AG04449 (cell line): ENCODE results near the gene SMYD3.

Experiments used
- CTCF ChIA-PET: fragments of 350-600 bp; formaldehyde crosslinking; extraction: SDS; loops from one replicate; lab custom pipeline; 2021; ENCODE audit warnings: antibody characterized with exemption; lab: Yijun Ruan, JAX
- POLR2A ChIA-PET: fragments of 400-600, 350-600 bp; formaldehyde crosslinking; extraction: SDS; loops from one replicate; lab custom pipeline; 2020; ENCODE audit warnings: antibody characterized with exemption, inconsistent platforms; lab: Yijun Ruan, JAX
- DNase-seq: peaks from one replicate; pipeline ENCODE4 v3.0.0-alpha.2; 2010; ENCODE audit warnings: low read depth, low spot score
- H3K4me3 ChIP-seq: 2 replicates; pipeline ENCODE4 v1.5.1; 2011; ENCODE audit warnings: low read depth, mild to moderate bottlenecking, control low read depth, low read length
- TF ChIP-seq, protein P1 (sequence below): IDR thresholded peaks from one replicate; pipeline ENCODE4 v1.5.1; 2011; ENCODE audit warnings: mild to moderate bottlenecking, moderate library complexity, low read length, control low read depth, inconsistent platforms; ENCODE audit not compliant: insufficient read depth; ENCODE audit errors: missing control alignments

SMYD3 gene

DNA sequence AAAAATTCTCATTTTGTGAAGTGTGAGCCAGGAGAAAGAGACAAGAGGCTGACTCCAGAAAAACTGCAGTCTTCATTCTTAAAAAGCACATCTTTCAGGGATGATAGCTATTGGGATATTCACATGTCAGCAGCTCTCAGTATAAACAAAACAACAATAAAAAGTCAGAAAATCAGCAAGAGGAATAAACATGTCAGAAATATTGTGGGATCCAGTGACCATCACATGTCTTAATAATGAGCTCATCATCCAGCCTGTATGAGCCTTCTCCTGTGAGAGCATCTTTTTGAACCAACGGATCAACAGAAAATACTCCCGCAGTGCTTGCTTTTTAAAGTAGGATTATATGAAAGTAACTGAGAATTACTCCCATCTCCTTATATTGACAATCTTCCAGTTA lies 241.6 kb downstream of the SMYD3 start:
- POLR2A ChIA-PET, result no interaction called here

DNA sequence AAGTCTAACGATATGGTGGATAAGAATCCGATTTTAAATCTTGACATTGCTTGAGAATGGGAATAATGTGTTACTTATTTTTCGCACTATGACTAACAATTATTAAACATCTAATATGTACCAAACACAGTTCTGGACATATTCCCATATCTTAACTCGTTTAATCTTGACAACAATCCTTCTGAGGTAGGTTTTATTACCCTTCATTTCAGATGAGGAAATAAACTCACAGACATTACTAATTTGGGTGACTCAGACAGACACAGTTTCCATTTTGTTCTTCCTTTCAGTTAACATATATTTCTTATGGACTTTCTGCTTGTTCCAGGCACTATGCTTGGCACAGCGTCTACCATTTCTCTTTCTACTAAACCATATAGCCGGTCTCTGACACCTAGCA lies 244.8 kb downstream of the SMYD3 start:
- H3K4me3 ChIP-seq, result no peak overlapping the region
- ChIA-PET POLR2A (no interaction called here), CTCF (interaction anchor here (0.9 to 1.8 kb wide), 3 partner anchors 128 to 251 kb away, joined by 3 to 5 read pairs (median 3); no protein-coding TSS in a partner anchor)
- TF ChIP-seq, protein P1, sequence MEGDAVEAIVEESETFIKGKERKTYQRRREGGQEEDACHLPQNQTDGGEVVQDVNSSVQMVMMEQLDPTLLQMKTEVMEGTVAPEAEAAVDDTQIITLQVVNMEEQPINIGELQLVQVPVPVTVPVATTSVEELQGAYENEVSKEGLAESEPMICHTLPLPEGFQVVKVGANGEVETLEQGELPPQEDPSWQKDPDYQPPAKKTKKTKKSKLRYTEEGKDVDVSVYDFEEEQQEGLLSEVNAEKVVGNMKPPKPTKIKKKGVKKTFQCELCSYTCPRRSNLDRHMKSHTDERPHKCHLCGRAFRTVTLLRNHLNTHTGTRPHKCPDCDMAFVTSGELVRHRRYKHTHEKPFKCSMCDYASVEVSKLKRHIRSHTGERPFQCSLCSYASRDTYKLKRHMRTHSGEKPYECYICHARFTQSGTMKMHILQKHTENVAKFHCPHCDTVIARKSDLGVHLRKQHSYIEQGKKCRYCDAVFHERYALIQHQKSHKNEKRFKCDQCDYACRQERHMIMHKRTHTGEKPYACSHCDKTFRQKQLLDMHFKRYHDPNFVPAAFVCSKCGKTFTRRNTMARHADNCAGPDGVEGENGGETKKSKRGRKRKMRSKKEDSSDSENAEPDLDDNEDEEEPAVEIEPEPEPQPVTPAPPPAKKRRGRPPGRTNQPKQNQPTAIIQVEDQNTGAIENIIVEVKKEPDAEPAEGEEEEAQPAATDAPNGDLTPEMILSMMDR, result no peak
- DNase-seq, result no peak

More for the DNA sequence above, 241.6 kb downstream of the SMYD3 start:
- TF ChIP-seq, protein P1, result no peak
- CTCF ChIA-PET, result interaction anchor here (1.0 kb wide), 1 partner anchor 1113 kb away, joined by 4 read pairs; no protein-coding TSS in a partner anchor
- H3K4me3 ChIP-seq, result no peak overlapping the region
- DNase-seq, result no peak

- no peak for DNase-seq
- CTCF ChIA-PET, result interaction anchor here (0.9 to 1.4 kb wide), 4 partner anchors 13 to 1108 kb away, joined by 3 read pairs; no protein-coding TSS in a partner anchor
- POLR2A ChIA-PET, result no interaction called here
Measured at GRCh38 chr1:246261639-246262038, 245.4 kb downstream of the SMYD3 start.

DNA sequence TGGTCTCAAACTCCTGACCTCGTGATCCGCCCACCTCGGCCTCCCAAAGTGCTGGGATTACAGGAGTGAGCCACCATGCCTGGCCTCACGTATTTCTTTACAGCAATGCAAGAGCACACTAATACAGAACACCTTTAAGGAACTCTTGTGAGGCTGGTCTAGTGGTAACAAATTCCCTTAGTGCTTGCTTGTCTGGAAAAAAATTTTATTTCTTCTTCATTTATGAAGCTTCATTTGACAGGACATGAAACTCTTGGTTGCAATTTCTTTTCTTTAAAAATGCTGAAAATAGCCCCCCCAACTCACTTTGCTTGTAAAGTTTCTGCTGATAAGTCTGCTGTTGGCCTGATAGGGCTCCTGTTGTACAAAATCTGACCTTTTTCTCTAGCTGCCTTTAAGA lies 248.8 kb downstream of the SMYD3 start:
- no peak overlapping the region for H3K4me3 ChIP-seq
- ChIA-PET CTCF (interaction anchor here (1.6 kb wide), 1 partner anchor 1105 kb away, joined by 5 read pairs; no protein-coding TSS in a partner anchor), POLR2A (no interaction called here)
- TF ChIP-seq, protein P1, result no peak
- no peak for DNase-seq

More at GRCh38 chr1:246261639-246262038, 245.4 kb downstream of the SMYD3 start:
- TF ChIP-seq, protein P1, result no peak
- no peak overlapping the region for H3K4me3 ChIP-seq

DNA sequence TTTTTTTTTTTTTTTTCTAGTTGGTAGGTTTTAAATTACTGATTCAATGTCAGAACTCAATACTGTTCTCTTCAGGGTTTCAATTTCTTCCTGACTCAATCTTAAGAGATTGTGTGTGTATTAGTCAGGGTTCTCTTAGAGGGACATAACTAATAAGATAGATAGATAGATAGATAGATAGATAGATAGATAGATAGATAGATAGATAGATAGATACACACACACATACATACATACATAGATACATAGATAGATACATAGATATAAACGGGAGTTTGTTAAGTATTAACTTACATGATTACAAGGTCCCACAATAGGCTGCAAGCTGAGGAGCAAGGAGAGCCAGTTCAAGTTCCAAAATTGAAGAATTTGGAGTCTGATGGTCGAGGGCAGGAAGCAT lies 251.3 kb downstream of the SMYD3 start:
- POLR2A ChIA-PET, result no interaction called here
- CTCF ChIA-PET, result interaction anchor here (1.2 kb wide), 1 partner anchor 9 kb away, joined by 3 read pairs; no protein-coding TSS in a partner anchor
- no peak for DNase-seq
- TF ChIP-seq, protein P1, result no peak
- no peak overlapping the region for H3K4me3 ChIP-seq

GRCh38 chr1:246254854-246255253 lies 252.2 kb downstream of the SMYD3 start:
- DNase-seq, result no peak
- ChIA-PET CTCF (no interaction called here), POLR2A (no interaction called here)
- TF ChIP-seq, protein P1, result no peak
- H3K4me3 ChIP-seq, result no peak overlapping the region
